Activated CD8-positive, alpha-beta memory T cell treated with anti-CD3 and anti-CD28 coated beads, Interleukin-2, amount 50 U/mL, for 48 hours (primary cell): ENCODE data around the gene KDELR3.

Source experiments
- DNase-seq: peaks from one replicate; pipeline ENCODE4 v3.0.0-alpha.2; 2020

Gene KDELR3

GRCh38 chr22:38484244-38484643, 16.3 kb downstream of the KDELR3 start:
- no peak for DNase-seq

- no peak for DNase-seq
Observed at GRCh38 chr22:38485783-38486182, 17.9 kb downstream of the KDELR3 start.

GRCh38 chr22:38487946-38488345, 20.1 kb downstream of the KDELR3 start:
- no peak for DNase-seq

- DNase-seq = no peak
Observed at GRCh38 chr22:38489142-38489541, 21.2 kb downstream of the KDELR3 start.

GRCh38 chr22:38489561-38490145, 21.8 kb downstream of the KDELR3 start:
- no peak for DNase-seq

GRCh38 chr22:38490475-38490874, 22.6 kb downstream of the KDELR3 start:
- no peak for DNase-seq

- DNase-seq = no peak
Observed at GRCh38 chr22:38490915-38491314, 23.0 kb downstream of the KDELR3 start.

GRCh38 chr22:38491707-38492348, 23.9 kb downstream of the KDELR3 start:
- DNase-seq = no peak

GRCh38 chr22:38494498-38494897, 26.6 kb downstream of the KDELR3 start:
- DNase-seq = no peak

- DNase-seq = no peak
Observed at GRCh38 chr22:38494939-38495338, 27.0 kb downstream of the KDELR3 start.

GRCh38 chr22:38497869-38498268, 30.0 kb downstream of the KDELR3 start:
- no peak for DNase-seq

GRCh38 chr22:38501797-38502672, 34.1 kb downstream of the KDELR3 start:
- no peak for DNase-seq

- DNase-seq = no peak
Observed at GRCh38 chr22:38503021-38503420, 35.1 kb downstream of the KDELR3 start.

GRCh38 chr22:38504731-38505540, 37.0 kb downstream of the KDELR3 start:
- DNase-seq = peak; percentile 80

GRCh38 chr22:38505541-38506117, 37.7 kb downstream of the KDELR3 start:
- no peak for DNase-seq

GRCh38 chr22:38506118-38506962, 38.4 kb downstream of the KDELR3 start, which contains the start of gene DDX17:
TSS of gene DDX17 (minus strand) at chr22:38506311.
- peak; percentile 98 for DNase-seq

- DNase-seq = no peak
Observed at GRCh38 chr22:38510416-38510970, 42.6 kb downstream of the KDELR3 start.

GRCh38 chr22:38513063-38513462, 45.2 kb downstream of the KDELR3 start:
- no peak for DNase-seq

- no peak for DNase-seq
Observed at GRCh38 chr22:38518620-38519019, 50.7 kb downstream of the KDELR3 start.

- no peak for DNase-seq
Observed at GRCh38 chr22:38519453-38520250, 51.8 kb downstream of the KDELR3 start.
